Measurements from ENCODE around the gene NGF. TPM values are rescaled to one million over a fixed set of nuclear protein-coding genes. Genes with fewer than 3 reads are reported as not detected.

Gene NGF
- total and polyA plus RNA-seq, 2 of the 8 experiments (the other 6 are each of a cell fraction or from before 2014, with no cell fraction given) = 1.6 TPM; not detected in 1

DNA sequence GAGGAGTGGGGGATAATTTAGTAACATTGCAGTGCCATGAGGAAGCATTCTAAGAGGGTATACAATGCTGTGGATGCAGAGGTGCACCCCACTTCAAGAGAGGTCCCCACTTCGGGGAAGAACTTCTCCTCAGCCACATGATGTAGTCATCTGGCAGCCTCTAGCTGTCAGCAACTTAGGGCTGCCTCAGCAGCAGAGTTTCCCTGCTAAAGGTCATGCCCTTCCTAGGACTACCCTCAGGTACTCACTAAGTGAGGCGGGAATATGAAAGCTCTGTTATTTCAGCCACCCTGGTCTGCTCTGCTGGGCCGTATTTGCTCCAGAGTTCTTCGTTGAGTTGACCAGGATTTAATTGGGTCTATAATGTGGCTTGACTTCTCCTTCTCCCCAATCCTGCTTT lies 41.9 kb upstream of the NGF start (continued):
- no peak for TF ChIP-seq SIN3A (conservative IDR thresholded peaks at IDR 0.05 in 1 of 2, IDR thresholded peaks at IDR 0.05 in 1 of 2; ENCODE audit: low read depth in 1 of 2, low read length in 2 of 2)
- no peak for TF ChIP-seq RFX5 (IDR thresholded peaks at IDR 0.05; ENCODE audit: borderline replicate concordance, low read depth, low read length)
- no peak for TF ChIP-seq SUZ12 (IDR thresholded peaks at IDR 0.05; ENCODE audit: low read length)

All from H1 (cell line).